HG03135 (cell line): ENCODE results near the gene NECAB3.

Experiments used
- ATAC-seq: cut with Tn5 transposase; IDR thresholded peaks from one replicate; pipeline ENCODE4 v1.9.1; 2021; ENCODE audit warnings: mild to moderate bottlenecking, moderate library complexity; ENCODE audit not compliant: unreplicated experiment

Gene NECAB3

DNA sequence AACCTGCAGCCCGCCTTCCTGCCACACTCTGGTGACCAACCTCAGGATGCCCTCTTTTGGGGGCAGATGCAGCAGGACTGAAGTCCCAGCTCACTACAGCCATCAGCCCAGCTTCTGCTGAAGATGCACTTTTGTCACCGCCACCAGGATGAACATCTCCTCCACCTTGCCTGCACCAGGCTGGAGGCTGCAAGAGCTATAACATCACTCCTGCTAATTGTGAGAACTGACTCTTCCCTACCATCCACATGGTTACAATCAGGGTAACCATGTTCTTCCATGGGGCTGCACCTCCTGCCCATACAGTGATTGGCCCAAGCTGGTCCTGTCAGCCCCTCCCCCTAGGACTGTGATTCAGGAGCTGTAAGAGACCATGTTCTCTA lies 9.5 kb downstream of the NECAB3 start:
- ATAC-seq = no peak

DNA sequence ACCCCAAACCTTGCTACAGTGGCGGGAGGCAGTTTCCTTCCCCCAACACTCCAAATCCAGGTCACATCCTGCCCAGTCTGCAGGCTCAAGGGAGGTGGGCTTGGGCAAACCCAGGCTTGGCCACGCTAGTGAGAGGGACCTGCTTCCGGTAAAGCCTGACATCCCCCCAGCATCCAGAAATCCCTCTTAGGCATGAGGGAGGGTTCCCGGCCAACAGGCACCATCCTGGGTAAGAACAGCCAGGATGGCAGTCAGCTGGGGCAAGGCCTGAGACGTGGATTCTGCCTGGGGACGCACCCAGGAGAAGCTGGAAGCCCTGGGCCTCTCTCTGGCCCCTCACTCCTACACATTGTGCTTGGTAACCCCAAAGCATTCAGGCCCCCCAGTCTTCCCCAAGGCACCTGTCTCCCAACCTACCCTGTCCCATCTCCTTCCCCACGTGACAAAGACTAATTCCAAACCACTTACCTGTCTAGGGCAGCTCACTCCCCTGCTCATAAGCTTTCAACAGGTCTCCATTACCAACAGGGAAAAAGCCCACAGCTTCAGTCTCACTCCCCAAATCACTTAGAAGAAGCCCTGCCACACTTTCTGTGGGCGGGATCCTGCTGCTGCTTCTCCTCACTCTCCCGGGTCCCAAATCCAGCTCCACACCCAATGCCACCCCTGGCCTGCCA lies 10.0 kb downstream of the NECAB3 start:
- ATAC-seq = no peak

GRCh38 chr20:33663161-33664084 lies 10.8 kb downstream of the NECAB3 start:
- no peak for ATAC-seq

- no peak for ATAC-seq
These were observed 12.1 kb downstream of the NECAB3 start, which contains the start of gene C20orf144 for GRCh38 chr20:33662172-33662571. TSS of gene C20orf144 (plus strand) at chr20:33662327. CDS start at chr20:33662346, 19 bp downstream.

- no peak for ATAC-seq
These were observed 13.6 kb downstream of the NECAB3 start for GRCh38 chr20:33660685-33661058.

DNA sequence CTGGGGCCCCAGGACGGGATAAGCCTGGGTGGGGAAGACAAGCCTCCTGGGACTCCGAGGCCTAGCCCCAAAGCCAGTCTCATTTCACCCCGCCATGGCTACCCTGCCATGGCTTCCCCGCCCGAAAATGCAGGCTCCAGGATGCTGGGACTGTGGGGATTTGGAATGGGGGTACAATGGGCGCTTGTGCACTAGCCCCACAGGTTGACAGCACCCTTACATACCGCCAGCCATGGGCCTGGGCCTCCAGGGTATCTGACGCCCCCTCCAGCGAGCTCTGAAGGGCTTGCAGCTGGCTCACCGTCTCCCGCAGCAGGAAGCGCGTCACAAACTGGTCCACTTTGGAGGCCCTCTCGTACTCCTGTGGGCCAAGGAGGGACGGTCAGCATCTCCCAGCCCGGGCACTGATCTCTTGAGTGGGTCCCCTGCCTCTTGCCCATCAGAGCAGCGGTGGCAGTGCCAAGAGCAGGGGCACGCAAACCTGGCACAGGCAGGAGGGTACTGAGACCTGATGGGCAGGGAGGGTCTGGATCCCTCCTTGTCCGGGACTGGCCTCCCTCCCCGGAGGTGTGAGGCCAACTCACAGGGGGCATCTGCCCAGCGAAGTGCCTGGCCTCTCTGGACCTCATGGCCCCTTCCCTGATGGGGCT lies 14.1 kb downstream of the NECAB3 start:
- no peak for ATAC-seq

DNA sequence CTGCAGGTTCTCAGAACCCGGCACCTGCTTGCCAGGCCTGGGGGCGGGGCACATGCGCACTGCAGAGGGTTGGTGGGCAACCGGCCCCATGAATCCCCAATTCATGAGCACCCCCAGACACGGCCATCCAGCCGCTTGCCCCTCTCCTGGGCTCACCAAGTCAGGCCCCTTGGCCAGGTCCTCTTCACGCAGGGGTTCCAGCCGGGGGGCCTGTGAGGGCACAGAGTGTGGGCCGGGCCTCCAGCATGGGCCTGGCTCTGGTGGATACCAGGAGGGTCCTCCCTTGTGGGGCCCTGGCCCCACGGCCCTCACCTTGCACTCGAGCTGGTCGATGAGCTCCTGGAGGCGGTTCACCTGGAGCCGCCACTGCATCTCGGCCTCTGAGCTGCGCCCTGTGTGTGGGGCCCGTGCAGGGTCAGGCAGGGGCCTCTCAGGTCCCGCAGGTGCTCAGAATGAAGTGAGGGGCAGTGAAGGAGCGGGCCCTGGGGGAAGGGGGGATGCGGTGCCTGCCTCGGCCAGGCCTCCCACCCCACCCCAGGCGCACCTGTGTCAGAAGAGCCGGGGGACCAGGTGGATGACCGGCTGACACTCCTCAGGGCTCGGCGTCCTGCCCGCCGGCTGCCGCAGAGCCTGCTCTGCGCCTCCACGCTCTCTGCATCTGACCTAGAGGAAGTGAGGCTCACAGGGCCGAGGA lies 14.7 kb downstream of the NECAB3 start:
- no peak for ATAC-seq

DNA sequence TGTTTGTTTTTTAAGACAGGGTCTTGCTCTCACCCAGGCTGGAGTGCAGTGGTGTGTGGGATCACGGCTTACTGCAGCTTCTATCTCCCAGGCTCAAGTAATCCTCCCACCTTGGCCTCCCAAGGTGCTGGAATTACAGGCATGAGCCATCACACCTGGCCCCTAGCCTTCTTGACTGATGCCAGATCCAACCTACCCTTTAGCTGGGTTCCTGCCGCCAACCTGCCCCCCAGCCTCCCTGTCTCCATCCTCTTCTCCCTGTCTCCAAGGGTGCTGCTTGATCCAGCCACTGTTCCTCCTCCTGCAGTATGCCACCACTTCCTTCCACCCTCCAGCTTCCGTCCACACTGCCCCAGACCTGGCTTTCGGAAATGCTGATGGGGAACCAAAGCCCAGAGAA lies 15.3 kb downstream of the NECAB3 start:
- ATAC-seq = no peak

DNA sequence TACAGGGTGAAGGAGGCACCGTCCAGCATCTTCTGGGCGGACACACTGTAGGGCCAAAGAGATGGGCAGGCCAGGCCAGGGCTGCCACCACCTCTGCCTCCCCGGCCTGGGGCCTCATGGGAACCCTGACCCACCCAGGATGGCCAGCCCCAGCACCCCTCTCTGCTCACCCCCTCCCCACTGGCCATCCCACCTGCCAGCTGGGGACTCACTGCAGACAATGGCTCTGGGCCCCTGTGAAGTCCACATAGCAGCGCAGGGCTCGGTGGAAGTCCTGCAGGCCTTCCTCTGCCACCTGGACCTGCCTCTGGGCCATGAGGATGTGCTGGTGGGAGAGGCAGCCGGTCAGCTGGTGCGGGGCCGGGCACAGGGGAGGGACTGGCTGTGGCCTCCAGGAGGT lies 15.7 kb downstream of the NECAB3 start:
- ATAC-seq = no peak

DNA sequence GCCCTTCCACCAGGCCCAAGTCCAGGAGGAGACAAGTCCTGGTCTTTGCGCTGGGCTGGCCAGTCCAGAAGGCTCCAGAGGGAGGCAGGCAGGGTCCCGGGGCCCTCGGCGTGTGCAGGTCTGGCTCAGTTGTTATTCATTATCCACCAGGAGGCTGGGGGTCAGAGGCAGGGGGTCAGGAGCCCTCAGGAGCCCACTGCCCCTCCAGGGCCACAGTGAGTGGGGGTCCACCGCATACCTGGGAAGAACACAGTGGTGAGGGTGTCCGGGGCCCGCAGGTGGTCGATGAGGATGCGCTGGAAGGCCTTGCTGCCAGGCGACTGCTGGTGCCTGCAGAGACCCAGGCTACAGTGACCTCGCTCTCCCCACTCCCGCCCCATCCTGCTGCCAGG lies 16.5 kb downstream of the NECAB3 start:
- no peak for ATAC-seq

DNA sequence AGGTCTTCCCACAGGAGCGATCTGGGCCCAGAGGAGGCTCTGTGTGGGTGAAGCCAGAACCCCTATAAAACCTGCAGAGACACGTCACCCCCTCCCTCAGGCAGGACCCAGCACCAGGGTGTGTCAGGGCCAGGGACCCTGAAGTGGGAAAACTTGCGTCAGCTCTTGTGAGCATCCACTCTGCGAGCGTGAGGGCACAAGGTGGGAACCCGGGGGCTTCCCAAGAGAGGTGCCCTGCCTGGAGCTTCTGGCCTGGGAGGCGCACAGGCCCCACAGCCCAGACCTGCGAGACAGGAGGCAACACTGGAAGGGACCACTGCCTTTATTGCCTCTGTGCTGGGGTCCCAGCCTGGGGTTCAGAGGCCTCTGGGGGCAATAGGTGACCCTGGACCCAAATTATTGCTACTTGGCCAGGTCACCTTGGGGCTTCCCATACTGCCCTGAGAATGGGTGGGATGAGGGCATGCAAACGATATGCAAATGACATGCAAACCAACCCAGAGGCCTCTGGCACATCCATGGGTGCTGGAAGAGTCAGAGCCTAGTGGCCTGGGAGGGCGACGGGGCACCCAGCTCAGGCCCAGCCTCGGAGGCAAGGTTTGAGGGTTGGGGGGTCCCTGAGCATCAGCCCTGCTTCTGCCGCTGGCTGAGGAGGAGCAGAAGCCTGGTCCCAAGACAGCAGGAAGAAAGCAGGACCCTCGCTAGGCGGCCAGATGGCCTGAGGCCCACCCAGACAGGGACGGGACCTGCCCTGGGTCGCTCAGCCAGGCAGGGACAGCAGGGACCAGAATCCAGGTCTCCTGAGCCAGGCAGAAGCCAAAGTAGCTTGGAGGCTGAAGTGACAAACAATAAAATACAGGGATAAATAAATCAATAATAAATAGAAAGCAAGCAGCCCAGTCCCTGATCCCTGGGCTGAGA lies 17.2 kb downstream of the NECAB3 start:
- no peak for ATAC-seq

- no peak for ATAC-seq
These were observed 18.0 kb downstream of the NECAB3 start for GRCh38 chr20:33656010-33656782.

DNA sequence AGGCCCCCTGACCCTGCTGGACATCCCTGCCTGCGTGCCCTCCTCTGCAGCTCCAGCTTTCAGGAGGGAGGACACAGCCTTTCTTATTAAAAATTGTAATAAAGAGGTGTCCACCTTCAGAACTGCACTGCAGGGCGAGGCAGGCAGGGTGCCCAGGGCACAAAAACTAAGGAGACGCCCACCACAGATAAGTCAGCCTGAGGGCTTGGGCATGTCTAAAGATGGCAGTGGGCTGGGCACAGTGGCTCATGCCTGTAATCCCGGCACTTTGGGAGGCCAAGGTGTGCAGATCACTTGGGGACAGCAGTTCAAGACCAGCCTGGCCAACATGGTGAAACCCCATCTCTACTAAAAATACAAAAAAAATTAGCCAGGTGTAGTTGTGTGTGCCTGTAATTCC lies 19.1 kb downstream of the NECAB3 start:
- ATAC-seq = no peak

- ATAC-seq = no peak
These were observed 19.5 kb downstream of the NECAB3 start for GRCh38 chr20:33654680-33655161.

GRCh38 chr20:33653900-33654596 lies 20.2 kb downstream of the NECAB3 start:
- no peak for ATAC-seq

DNA sequence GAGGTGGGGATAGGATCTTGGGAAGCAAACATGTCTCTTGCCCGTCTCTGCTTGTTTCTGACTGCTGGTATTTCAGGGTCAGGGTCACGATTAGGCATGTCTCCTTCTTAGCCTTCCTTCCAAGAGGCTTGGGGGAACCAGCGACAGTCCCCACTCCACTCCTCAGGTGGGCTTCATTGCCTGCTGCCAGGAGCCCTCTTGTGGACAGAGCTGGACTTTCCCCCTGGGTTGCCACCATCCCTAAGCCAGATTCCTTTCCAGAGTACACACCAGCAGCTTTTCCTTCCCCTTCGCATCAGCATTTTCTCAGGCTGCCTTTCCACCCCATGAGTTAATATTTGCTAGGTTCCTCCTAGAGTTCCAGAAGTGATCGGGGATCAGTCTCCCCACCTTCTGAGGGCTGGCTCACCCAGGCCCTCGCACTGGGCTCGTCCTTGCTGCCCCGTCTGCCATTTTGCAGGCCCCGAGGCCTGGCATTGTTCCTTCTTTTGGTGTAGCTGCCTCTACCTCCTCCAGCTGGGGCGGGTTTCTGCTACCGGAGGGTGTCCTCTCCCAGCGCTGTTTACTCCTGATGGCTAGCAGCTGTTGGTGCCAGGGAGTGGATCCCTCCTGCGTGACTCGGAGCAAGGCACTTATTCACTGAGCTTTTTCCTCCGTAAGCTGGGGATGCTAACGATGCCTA lies 20.9 kb downstream of the NECAB3 start:
- ATAC-seq = no peak

GRCh38 chr20:33651562-33652048 lies 22.6 kb downstream of the NECAB3 start:
- ATAC-seq = no peak
